NK-92 (cell line): ENCODE results near the gene ACACB.

ENCODE experiments used
- DNase-seq: peaks from one replicate; lab custom pipeline; 2025; ENCODE audit not compliant: unreplicated experiment; lab: John Stamatoyannopoulos, UW

ACACB gene

GRCh38 chr12:109271418-109271817, 155.0 kb downstream of the ACACB start:
- DNase-seq = no peak

DNA sequence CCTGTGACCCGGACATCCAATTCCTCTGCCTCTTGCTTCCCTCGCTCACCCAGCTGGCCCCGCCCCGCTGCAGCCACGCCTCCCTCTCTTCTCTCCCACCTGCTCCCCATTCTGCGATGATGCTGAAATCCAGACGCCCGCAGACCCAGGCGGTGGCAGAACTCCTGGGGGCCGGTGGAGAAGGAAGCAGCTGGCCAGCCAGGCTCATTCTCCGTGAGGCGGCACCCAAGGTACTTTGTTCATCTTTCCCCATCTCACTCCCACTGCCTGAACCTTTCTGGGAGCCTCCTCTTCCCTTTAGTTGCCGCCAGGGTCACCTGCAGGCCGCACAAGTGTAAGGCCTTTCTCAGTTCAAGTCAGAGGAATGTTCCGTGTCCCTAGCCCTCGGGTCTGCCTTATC, 157.0 kb downstream of the ACACB start:
- DNase-seq = no peak

DNA sequence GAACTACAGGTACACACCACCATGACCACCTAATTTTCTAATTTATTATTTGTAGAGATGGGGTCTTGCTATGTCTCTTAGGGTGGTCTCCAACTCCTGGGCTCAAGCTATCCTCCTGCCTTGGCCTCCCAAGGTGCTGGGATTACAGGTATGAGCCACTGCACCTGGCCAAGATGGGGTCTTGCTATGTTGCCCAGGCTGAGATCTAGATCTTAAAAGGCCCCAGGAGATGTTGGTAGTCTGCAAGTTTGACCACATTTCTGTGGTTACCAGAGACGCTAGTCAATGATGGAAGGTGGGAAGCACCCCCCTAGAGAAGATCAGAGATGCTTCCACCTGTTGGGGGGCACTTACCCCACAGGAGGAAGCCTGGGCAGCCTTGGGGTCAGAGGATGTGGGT, 158.0 kb downstream of the ACACB start:
- DNase-seq = no peak

GRCh38 chr12:109275173-109275572, 158.8 kb downstream of the ACACB start:
- DNase-seq = no peak

DNA sequence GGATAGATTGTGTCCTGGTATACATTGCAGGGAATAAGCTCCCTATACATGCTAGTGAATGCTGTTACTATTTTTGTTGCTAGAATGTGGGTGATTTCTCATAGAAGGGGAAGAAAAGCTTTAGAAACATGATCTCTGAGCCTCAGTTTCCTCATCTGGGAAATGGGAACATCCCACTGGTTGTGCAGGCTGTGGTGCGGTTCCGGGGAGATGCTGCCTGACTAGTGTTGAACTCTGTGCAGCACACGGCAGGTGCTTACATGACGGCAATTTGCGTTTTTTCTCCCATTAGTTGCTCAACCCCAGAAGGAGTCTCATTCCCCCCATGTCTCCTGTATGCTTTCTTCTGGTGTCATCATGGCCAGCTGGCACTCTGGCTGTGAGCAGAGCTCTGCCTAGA, 159.8 kb downstream of the ACACB start:
- no peak for DNase-seq

GRCh38 chr12:109277255-109277898, 161.0 kb downstream of the ACACB start:
- no peak for DNase-seq

DNA sequence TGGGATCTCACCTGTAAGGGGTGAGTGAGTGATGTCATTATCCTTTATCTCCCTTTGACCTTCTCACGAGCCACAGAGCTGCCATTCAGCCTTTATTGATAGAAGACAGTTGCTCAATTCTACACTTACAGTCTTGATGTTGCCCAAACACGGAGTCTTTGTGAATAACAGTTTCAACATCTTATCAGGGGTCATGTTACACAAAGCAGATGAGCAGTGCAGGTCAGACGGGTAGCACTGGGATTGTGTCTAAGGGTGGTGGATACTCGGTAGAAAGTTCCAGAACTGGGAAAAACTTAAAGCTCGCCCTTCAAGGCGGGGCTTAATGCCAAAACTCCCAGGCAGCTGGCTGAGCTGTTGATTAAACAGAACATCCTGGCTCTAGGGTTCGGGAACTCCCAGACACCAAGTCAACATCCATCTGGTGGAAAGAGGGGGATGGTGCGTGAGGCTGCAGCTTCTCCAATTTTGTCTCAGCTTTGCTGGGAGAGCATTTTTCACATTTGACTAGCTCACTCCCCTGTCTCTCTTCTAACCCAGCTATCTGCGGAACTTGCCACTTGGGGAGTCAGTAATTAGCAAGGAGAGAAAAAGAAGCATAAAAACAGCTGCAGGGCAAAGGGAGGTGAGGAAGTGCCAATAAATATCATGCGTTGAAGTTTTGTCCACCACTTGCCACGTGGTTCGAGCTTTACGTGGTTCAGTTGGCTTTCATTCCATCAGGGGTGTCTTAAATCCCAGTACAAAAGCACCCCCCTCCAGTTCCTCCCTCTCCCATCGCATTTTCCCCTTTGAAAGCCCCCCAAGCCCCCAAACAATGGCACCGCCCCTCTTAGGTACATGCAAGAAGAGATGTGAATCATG, 161.7 kb downstream of the ACACB start:
- no peak for DNase-seq

DNA sequence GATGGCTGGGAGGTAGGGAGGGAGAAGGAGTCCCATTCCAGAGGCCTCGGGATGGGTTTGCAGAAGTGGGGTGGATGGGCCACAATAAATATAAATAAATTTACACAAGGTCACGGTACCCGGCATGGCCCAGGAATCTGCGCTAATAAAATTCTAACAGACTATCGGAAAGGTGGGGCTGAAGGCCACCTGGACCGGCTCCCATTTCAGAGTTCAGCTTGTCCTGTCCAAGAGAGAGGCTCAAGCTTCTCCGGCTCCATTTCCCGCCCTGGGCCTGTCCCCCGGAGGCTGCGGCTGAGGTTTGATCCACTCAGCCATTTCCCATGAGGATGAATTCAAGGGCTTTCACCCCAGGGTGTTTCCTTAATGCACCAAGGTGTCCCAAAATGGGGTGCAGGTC, 162.5 kb downstream of the ACACB start:
- no peak for DNase-seq

- DNase-seq = no peak
These were observed 163.1 kb downstream of the ACACB start for GRCh38 chr12:109279525-109279924.

GRCh38 chr12:109281452-109281851, 165.1 kb downstream of the ACACB start:
- DNase-seq = no peak

DNA sequence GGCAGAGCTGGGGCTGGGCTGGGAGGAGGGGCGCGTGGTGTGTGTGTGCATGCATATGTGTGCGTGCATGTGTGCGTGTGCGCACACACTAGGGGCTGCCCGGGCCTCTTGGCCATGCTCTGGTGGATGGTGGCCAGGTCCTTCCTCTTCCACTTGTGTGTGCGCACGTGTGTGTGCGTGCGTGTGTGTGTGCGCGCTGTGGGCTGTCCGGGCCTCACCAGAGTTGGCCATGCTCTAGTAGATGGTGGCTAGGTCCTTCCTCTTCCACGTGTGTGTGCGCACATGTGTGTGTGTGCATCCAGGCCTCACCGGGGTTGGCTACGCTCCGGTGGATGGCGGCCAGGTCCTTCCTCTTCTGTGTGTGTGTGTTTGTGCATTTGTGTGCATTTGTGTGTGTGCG, 168.0 kb downstream of the ACACB start:
- DNase-seq = no peak

DNA sequence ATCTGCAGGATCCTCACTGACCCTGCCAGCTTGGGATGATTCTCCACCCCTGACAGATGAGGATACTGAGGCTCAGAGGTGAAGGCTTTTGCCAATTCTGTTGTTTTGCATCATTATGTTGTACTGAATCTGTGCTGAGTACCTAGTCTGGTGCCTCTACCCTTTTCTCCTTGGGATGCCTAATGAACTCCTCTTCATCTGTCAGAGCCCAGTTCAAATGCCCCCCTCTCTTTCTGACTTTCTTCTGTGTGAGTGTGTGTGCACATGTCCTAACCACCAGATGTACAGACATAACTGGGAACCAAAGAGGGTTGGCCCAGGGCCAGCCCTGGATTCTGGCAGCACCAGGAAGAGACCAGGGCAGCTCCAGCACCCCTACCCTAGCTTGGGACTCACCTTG, 169.9 kb downstream of the ACACB start:
- DNase-seq = no peak

GRCh38 chr12:109286652-109287051, 170.3 kb downstream of the ACACB start:
- DNase-seq = no peak

DNA sequence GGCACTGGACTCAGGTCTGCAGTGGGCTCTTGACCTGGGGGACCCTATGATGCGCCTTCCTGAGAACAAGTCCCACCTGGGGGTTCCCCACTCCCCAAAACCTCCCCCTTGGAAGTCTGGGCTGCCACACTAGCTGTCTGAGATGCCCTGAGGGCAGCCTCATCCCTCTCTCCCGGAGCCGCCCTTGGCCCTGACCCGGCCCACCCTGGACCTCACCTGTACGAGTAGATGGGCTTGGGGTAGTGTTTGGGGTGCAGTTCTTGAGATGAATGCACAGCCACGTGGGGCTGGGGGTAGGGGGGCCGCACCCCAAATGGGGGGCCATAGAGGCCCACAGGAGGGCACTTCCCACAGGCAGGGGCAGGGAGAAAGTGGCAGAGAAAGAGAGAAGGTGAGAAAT, 170.8 kb downstream of the ACACB start:
- no peak for DNase-seq

DNA sequence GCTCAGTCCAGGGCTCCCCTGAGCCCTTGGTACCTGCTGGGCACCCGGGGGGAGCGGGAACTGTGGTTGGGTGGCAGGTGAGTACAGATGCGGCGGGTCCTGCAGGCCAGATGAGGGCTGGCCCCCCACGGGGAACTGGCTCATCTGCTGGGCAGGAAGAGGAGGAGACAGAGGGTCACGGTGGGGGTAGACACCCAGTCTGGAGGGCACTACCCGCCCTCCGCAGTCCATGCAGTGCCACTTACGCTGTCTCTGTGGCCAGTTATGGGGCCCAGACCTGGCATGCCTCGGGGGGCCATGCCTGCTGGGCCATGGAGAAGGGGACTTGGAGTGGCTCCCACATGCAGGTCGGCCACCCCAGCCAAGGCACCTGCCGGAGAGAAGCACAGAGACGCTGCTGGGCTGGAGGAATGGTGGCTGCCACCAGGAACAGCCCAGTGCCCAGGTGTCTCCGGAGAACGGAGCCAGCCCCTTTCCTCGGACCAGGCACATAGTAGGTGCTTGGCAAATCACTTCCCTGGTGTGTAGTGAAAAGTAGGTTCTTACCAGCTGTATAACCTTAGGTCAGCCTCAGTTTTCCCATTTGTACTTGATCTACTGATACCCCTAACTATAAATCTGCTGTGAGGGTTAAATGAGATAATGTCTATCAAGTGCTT, 171.6 kb downstream of the ACACB start:
- no peak for DNase-seq

- DNase-seq = no peak
These were observed 172.2 kb downstream of the ACACB start for GRCh38 chr12:109288571-109288970.

GRCh38 chr12:109289004-109289403, 172.6 kb downstream of the ACACB start:
- no peak for DNase-seq

DNA sequence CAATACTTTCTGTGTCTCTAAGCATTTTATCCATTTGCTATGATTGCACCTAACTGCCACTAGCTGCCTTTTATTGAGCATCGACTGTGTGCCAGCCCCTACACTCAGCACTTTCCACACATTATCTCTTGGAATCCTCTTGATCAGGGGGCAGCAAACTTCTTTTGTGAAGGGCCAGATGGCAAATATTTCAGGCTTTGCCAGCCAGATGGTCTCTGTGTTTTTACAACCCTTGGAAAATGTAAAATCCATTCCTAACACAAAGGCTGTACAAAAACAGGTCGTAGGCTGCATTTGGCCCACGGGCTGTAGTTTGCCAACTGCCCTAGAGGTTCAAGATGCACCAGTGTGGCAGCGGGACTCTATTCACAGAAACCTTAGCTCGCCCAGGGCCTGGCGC, 173.2 kb downstream of the ACACB start:
- DNase-seq = no peak

DNA sequence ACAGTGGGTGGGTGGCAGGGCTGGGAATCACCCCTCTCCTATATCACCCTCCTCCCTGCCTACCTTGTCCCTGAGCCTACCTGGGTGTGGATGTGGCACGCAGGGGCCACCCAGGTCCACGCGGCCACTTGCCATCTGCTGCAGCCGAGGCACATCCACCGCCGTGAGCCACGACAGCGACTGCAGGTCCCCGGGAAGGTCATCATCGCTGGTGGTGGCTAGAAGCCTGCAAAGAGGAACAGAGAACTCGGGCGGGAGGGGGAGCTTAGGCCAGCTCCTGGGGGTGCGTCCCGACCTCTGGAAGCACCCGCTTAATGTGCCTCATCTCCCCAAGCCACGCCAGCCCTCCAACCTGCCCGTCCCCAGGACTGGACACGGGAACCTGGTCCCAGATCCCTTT, 173.7 kb downstream of the ACACB start:
- no peak for DNase-seq

DNA sequence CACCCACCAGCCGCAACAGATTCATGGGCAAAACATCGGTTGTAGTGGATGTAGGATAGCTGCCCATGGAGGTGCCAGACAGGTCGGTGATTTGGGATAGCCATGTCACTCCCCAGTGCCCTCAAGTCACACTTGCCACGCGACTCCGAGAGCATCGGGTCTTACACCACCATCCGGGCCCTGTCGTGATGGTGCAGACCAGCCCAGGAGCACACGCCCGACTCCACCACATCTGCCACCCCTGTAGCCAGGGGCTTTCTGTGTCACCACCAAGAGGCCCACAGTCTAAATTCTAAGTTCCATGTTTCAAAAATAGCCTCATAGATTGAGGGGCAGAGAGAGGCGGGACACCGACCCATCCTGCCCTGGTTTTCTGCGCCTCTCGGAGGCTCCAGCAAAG, 174.7 kb downstream of the ACACB start:
- DNase-seq = no peak

DNA sequence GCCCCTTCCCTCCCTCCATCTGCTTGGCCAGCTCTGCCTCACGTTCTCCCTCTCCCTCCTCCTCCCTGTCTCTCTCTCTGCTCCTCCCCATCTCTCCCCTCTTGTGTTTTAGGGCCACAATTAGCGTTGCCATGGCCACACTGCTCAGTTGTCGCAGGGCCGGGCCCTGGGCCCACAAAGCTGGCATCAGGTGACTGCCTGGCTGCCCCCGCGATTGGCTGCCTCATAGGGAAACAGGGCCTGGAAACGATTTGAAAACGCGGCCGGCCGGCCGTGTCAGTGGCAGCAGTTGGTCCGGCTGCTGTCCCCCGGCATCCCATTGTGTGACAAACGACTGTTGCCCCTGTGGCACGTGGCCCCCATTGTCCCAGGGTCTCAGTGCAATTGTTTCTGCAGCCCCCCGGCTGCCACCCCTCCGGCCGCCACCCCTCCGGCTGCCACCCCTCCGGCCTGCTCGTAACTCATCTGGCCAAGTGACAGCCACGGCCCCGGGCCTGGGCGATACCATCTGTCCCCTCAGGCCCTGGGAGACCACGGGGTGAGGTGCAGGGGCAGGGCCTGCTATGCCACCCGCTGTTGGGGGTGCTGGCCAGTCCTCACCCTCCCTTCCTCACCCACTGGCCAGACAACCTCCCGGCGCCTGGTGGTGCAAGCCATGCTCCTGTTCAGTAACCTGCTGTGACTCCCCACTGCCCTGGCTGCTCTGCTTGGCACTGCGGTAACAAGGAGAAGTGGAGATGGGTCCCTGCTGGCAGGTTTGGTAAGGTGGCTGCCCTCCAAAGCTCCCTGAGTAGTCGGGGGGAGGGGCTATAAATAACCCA, 175.3 kb downstream of the ACACB start:
- DNase-seq = no peak
